Fibroblast of skin of abdomen (primary cell): ENCODE results near the gene NAIF1.
A peak's percentile ranks its signal among the peaks of the same experiment; 100 is the strongest.
"Not testable (repeated sequence)": the region's sequence is repeated elsewhere in the genome, so short reads cannot be mapped to it uniquely, and the experiment has no call there.

Source experiments
- DNase-seq: peaks from one replicate; pipeline ENCODE4 v3.0.0-alpha.2; 2013

NAIF1 gene

GRCh38 chr9:128057724-128058409 is 9.3 kb downstream of the NAIF1 start:
- no peak for DNase-seq

DNA sequence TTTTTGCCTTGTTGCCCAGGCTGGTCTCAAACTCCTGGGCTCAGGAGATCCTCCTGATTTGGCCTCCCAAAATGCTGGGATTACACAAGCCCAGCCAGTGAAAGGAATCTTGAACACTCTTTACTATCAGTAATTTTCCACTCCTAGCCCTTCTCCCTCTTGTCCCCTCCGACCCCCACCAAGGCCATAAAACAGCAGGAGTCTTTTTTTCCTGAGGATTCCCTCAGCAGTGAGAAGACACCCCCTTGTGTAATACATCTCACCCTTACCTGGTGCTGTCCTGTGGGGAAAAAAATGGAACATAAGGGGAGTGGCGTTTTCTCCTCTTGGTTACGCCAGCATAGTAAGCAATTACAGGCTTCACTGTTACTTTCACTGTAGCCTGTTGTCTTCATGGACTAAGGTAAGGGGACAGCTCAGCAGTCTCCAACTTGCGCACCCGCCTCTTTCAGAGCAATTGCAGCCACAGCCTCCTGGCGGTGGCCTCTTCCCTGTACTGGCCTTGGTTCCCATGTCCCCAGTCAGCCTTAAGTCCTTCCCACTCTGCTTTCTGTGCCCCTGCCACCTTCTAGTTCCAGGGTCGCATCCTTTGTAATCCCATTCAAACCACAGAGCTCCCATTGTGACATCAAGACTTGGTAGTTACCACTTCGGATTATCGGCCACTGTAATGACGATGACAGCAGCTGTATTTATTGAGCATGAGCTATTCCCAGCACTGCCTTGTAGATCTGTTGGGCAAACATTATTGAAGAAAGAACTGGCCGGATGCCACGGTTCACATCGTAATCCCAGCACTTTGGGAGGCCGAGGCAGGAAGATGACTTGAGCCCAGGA is 10.0 kb downstream of the NAIF1 start:
- DNase-seq = no peak

DNA sequence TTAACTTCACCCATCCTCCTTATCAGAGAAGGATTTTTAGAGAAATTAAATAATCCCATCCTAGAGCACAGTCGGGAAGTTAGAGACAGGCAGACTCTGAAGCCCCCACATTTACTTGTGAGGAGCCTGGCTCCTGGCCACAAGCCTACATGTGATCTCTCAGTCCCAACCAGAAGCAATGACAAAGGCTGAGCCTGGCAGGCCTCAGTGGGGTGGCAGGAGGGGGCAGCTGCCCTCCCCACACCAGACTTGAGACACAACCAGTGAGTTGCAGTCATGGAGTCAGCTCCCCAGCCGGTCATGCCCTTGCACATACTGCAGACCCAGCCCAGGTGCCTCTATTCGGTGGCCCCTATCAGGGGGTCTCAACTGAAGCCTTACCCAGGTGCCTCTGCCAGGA is 11.0 kb downstream of the NAIF1 start:
- DNase-seq = no peak

GRCh38 chr9:128055344-128056040 is 11.6 kb downstream of the NAIF1 start:
- DNase-seq = no peak

DNA sequence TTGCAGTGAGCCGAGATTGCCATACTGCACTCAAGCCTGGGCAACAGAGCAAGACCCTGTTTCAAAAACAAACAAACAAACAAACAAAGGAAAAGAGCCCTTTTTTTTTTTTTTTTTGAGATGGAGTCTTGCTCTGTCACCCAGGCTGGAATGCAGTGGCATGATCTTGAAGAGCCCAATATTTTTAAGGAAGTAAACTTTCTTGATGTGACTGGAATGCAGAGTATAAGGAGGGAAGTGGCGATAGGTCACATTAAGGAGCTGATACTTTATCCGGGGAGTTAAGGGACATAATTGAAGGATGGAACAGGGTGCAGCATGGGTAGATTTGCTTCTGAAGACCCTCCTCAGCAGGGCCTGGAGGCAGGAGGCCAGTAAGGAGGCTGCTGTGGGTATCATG is 13.0 kb downstream of the NAIF1 start:
- no peak for DNase-seq

DNA sequence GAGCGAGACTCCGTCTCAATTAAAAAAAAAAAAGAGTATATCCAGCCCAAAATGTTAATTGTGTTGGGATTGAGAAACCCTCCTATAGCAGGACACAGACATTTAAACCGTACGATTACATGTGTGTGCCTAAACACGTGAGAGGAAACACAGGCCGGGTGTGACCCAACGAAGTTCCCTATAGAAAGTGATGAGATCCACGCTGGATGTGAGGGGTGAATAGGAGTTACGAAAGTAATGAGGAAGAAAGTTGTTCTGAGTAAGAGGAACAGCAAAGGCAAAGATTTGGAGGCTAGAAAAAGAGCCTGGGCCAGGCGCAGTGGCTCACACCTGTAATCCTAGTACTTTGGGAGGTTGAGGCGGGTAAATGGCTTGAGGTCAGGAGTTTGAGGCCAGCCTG is 13.6 kb downstream of the NAIF1 start:
- DNase-seq = no peak

DNA sequence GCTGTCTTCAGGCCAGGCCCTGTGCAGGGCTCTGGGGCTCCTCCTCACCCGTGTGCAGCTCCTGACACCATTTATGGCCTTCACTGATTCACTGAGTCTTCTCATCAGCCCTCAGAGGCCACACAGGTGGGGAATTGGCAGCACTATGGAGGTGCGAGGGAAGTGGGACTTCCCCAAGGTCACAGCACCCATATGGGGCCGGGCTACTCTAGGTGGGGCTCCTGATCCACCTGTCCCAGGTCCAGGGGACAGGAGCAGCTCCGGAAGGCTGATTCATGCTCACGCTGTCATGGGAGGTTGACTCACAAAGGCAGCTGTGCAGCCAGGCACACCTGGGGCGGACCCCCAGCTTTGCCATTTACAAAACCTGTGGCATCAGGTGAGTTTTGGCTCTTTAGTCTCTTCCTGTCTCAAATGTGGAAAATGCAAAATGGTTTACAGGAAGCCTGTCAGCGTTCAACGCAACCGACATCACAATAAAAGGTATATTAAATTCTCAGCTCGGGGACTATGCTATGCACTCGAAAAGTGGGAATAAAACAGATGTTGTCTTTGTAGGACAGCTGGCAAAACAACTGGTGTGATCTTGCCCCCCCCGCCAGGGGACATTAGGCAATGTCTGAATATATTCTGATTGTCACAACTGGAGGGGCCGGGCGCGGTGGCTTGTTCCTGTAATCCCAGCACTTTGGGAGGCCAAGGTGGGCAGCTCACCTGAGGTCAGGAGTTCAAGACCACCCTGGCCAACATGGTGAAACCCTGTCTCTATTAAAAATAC is 15.0 kb downstream of the NAIF1 start:
- no peak for DNase-seq

DNA sequence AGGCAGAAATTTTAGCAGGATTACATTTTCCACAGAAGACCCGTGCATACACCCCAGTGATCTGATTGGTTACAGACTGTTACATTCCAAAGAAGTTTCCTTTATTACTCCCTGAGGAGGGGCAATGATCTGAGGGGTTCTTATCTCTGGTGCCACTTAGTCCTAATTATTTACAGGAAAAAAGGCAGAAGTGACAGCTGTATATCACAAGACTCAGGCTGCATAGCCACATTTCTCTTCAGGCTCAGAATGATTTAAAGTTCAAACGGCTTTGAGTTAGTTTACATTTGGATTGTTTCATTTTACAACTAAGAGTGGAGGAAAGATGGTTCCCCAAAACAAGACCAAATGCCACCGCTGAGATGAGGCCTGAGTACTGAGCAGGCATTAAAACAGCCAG is 17.3 kb downstream of the NAIF1 start:
- DNase-seq = no peak

- no peak for DNase-seq
These were observed 18.5 kb downstream of the NAIF1 start for GRCh38 chr9:128048663-128049062.

DNA sequence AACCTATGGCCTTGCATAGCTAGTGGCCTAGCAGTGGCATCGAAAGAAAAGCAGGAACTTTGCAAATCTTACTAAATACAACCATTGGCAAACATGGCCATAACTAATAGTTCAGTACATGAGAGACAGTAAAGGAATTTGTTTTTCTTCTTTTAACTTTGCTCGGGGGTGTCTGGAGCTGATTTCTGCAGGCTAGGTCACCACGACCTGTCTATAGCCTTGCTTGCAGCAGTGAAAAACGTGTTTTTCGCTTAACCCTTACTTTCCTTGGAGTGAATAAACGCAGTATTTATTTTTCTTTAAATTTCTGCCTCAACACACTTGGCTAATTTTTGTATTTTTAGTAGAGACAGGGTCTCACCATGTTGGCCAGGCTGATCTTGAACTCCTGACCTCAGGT is 19.9 kb downstream of the NAIF1 start:
- no peak for DNase-seq

- peak; percentile 62 for DNase-seq
These were observed 21.3 kb downstream of the NAIF1 start for GRCh38 chr9:128045831-128046230.

DNA sequence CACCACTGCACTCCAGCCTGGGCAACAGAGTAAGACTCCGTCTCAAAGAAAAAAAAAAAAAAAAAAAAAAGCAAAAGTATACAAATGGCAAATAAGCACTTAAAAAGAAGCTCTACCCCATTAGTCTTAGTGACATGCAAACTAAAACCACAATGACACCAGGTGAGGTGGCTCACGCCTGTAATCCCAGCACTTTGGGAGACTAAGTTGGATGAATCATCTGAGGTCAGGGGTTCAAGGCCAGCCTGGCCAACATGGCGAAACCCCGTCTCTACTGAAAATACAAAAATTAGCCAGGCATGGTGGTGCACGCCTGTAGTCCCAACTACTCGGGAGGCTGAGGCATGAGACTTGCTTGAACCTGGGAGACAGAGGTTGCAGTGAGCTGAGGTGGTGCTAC is 21.7 kb downstream of the NAIF1 start:
- not testable (repeated sequence) for DNase-seq

- no peak for DNase-seq
These were observed 23.7 kb downstream of the NAIF1 start for GRCh38 chr9:128043467-128043868.

DNA sequence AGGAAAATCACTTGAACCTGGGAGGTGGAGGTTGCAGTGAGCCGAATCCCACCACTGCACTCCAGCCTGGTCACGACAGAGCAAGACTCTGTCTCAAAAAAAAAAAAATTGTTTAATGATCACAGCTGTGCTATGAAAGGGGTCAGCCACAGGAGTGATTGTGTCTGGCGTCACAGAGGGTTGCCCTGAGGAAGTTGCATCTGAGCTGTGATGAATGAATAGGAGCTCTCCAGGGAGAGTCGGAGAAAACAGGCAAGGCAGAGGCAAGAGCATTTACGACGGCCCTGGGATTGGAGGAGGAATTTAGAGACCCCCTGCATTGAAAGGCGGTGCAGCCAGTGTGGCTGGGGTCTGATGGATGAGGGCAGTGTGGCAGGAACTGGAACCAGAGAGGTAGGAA is 25.1 kb downstream of the NAIF1 start:
- no peak for DNase-seq

- not testable (repeated sequence) for DNase-seq
These were observed 26.3 kb downstream of the NAIF1 start for GRCh38 chr9:128040783-128041182.

DNA sequence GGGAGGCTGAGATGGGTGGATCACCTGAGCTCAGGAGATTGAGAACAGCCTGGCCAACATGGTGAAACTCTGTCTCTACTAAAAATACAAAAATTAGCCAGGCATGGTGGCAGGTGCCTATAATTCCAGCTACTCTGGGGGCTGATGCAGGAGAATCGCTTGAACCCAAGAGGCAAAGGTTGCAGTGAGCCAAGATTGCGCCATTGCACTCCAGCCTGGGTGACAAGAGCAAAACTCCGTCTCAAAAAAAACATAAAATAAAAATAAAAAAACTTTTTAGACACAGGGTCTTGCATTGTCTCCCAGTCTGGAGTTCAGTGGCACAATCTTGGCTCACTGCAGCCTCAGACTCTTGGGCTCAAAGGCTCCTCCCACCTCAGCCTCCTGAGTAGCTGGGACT is 30.6 kb downstream of the NAIF1 start:
- DNase-seq = not testable (repeated sequence)

DNA sequence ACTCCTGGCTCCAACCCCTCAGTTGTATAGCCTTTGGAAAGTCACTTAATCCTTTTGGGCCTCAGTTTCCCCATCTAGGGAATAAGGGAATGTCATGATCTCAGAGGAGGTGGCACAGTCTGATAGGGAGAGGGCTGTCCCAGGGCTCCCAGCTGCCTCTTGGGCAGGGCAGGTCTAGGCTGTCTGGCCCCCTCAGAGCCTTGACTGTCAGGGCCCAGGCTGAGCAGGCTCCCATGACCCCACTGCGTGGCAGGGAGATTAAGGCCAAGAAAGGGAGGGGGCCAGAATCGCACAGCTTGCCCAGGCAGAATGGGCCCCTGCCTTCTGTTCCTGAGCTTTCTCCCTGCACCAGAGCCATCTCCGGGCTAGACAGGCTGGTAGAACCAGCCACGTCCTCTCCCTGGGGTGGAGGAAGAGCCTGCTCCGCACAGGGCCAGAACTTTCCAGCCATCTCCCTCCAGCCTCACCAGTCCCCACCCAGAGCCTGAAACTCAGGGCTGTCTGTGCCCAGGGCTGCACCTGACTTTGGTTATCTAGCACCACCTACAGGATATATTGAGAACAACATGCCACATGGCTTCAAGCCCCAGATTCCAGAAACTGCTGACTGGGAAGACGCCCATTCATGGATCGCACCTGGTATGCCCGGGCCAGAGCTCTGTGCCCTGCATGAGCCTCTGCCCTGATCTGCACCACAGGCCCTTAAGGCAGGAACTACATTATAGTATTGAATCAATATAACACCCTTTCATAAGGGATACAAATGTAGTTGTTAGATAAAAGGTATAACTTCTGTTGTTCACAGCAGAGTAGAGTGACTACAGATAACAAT is 32.1 kb downstream of the NAIF1 start:
- DNase-seq = peak; percentile 75

GRCh38 chr9:128033609-128034008 is 33.5 kb downstream of the NAIF1 start:
- DNase-seq = no peak

GRCh38 chr9:128027705-128028104 is 39.4 kb downstream of the NAIF1 start:
- DNase-seq = no peak

GRCh38 chr9:128026773-128027541 is 40.2 kb downstream of the NAIF1 start:
- DNase-seq = no peak

DNA sequence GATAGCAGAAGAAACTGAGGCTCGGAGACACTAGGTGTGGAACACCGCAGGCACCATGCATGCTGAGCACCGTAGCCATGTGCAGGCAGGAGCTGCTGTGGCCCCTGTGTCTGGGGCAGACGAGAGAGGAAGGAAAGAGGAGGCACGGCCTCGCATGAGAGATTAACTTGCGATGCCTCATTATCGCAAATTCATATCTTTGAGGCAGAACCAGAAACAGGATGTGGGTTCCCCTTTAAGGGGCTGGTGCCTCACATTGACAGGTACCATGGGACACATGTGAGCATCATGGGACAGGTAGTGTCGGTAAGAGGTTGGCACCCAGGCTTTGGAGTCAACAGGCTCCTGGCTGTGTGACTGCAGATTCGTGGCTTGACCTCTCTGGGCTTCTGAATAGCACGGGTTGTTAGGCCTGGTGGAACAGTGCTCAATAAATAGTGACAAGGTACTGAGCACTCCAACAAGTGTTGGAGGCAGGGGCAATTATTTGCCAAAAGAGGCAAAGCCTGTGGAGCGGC is 40.8 kb downstream of the NAIF1 start:
- no peak for DNase-seq
